ENCODE results near the gene UMODL1. TPM values are rescaled to one million over a fixed set of nuclear protein-coding genes. Genes with fewer than 3 reads are reported as not detected.

Gene UMODL1
- total and polyA plus RNA-seq, 2 donors (not counting 3 experiments of a cell fraction or from before 2014, with no cell fraction given): not detected

DNA sequence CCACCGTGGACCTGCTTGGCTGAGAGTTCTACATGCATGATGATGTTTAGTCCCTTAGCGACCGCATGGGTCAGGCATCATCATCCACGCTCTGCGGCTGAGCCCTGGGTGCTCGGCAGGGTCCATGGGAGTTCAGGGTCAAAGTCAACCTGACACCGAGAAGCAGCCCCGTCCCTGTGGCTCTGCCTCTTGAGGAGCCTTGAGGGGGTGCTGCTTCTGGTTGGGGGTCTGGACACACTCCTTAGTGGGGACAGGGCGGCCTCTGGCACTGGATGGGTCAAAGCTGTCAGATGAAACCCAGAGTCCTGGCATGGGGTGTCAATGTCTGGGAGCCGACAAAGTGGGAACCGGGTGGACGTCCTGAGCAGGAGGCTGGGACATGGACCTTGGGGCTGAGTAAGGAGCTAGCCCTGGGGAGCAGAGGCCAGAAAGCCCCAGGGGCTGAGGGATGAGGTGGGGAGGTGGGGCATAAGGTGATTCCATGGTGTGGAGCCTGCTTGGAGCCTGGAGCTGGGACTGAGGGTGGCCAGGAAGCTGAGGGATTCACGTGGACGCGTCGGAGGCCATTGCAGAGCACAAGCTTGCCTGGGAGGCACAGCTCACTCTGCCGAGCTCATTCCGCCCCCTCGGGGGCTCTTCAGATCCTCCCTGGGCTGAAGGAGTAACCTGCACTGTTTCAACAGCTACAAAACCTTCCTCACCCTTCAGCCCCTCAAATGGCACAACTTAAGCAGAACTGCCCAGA, 53.9 kb downstream of the UMODL1 start:
- DNase-seq (ENCODE audit: low read depth, low spot score) (no peak), FAIRE-seq (no peak)
- no peak overlapping the region for H3K9ac ChIP-seq (replicated peaks; ENCODE audit: extremely low read depth, insufficient read depth, low read length)
- no peak overlapping the region for H3K27ac ChIP-seq (ENCODE audit: insufficient read depth, low read depth, low read length)
- intact Hi-C loops (cut with micrococcal nuclease) (no loop called here), dilution Hi-C loops (cut with MboI; ENCODE audit: extremely low pct_ligation_motif_present, low sequenced_read_pairs) (no loop called here)
- no peaks in the 10 kb centered on the region for H4K20me1 ChIP-seq (replicated peaks; ENCODE audit: control insufficient read depth, extremely low read depth, insufficient read depth, low read length)
- H3K4me3 ChIP-seq (replicated peaks in 1 of 3; ENCODE audit: insufficient read depth in 1 of 3, low read depth in 1 of 3, low read length in 3 of 3): no peak overlapping the region
- no peak for TF ChIP-seq MYC (IDR thresholded peaks at IDR 0.05; ENCODE audit: low read depth, low read length)
- no peak for TF ChIP-seq POLR2A (IDR thresholded peaks at IDR 0.05; ENCODE audit: low read depth, low read length)
- no peak for TF ChIP-seq EZH2 (IDR thresholded peaks at IDR 0.05; ENCODE audit: borderline replicate concordance, low read depth, low read length, severe bottlenecking)
- TF ChIP-seq POLR2AphosphoS5 (IDR thresholded peaks at IDR 0.05; ENCODE audit: insufficient read depth, low read depth, low read length): no peak
- TF ChIP-seq, protein P1, sequence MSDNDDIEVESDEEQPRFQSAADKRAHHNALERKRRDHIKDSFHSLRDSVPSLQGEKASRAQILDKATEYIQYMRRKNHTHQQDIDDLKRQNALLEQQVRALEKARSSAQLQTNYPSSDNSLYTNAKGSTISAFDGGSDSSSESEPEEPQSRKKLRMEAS (IDR thresholded peaks at IDR 0.05; ENCODE audit: insufficient read depth, insufficient read length): no peak
- no peak for TF ChIP-seq JUN (IDR thresholded peaks at IDR 0.05; ENCODE audit: borderline replicate concordance, insufficient read depth, insufficient read length, low read depth)
- no peak for TF ChIP-seq GATA2 (IDR thresholded peaks at IDR 0.05; ENCODE audit: insufficient read depth, insufficient read length, low read depth, low read length)
- TF ChIP-seq, protein P2, sequence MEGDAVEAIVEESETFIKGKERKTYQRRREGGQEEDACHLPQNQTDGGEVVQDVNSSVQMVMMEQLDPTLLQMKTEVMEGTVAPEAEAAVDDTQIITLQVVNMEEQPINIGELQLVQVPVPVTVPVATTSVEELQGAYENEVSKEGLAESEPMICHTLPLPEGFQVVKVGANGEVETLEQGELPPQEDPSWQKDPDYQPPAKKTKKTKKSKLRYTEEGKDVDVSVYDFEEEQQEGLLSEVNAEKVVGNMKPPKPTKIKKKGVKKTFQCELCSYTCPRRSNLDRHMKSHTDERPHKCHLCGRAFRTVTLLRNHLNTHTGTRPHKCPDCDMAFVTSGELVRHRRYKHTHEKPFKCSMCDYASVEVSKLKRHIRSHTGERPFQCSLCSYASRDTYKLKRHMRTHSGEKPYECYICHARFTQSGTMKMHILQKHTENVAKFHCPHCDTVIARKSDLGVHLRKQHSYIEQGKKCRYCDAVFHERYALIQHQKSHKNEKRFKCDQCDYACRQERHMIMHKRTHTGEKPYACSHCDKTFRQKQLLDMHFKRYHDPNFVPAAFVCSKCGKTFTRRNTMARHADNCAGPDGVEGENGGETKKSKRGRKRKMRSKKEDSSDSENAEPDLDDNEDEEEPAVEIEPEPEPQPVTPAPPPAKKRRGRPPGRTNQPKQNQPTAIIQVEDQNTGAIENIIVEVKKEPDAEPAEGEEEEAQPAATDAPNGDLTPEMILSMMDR (IDR thresholded peaks at IDR 0.05; ENCODE audit: extremely low read depth in 1 of 2, insufficient read depth in 1 of 2, low read depth in 1 of 2, low read length in 2 of 2): no peak
- TF ChIP-seq FOS (IDR thresholded peaks at IDR 0.05; ENCODE audit: borderline replicate concordance, insufficient read depth, low read length): no peak
- H3K9me3 ChIP-seq (replicated peaks; ENCODE audit: control insufficient read depth, insufficient read depth, low read length): no peaks in the 10 kb centered on the region
- no peaks in the 10 kb centered on the region for H3K36me3 ChIP-seq (ENCODE audit: control insufficient read depth in 2 of 2, extremely low read depth in 1 of 2, insufficient read depth in 2 of 2, low read length in 2 of 2)
- no peaks in the 10 kb centered on the region for H3K4me1 ChIP-seq (ENCODE audit: control insufficient read depth, extremely low read depth, insufficient read depth, low read length)
- BruUV-seq (replicated peaks): no TSS peak
- ChIA-PET CTCF (interaction anchor here (0.5 to 2.6 kb wide), 4 partner anchors 7 to 308 kb away, joined by 3 to 14 read pairs (median 5); no protein-coding TSS in a partner anchor), POLR2A (no interaction called here)
- H3K9me1 ChIP-seq (replicated peaks; ENCODE audit: control insufficient read depth, extremely low read depth, insufficient read depth, low read length): no peaks in the 10 kb centered on the region
- H3K79me2 ChIP-seq (ENCODE audit: control insufficient read depth, insufficient read depth, low read length): no peaks in the 10 kb centered on the region
- H3K27me3 ChIP-seq (ENCODE audit: control insufficient read depth in 2 of 2, insufficient read depth in 2 of 2, low read length in 2 of 2): peaks cover 7 to 10% of the 10 kb centered on the region in 2 experiments
- H3K4me2 ChIP-seq (ENCODE audit: insufficient read depth, low read length): no peak overlapping the region
- no peak overlapping the region for H2AFZ ChIP-seq (ENCODE audit: low read depth, low read length)

Measured in endothelial cell of umbilical vein (primary cell).